Thoracic aorta (tissue), 2 donors: ENCODE measurements around the gene UBN1. TPM values are rescaled to one million over a fixed set of nuclear protein-coding genes. Genes with fewer than 3 reads are reported as not detected.

ENCODE experiments used
- ATAC-seq: fragments of 150-250 bp; one replicate; pipeline ENCODE4 v1.8.0; 2017; ENCODE audit warnings: low read depth; ENCODE audit not compliant: insufficient number of reproducible peaks, low FRiP score
- DNase-seq: peaks from one replicate; pipeline ENCODE4 v3.0.0-alpha.2; 2020; ENCODE audit warnings: low spot score
- H3K27ac ChIP-seq, 2 donors: fragments of 200-600 bp; sonication (generic); 1 replicate in 1 of 2; 2 replicates in 1 of 2; pipeline ENCODE4 v1.5.1; 2016; ENCODE audit warnings: mild to moderate bottlenecking in 2 of 2, moderate library complexity in 2 of 2
- H3K27me3 ChIP-seq: fragments of 200-600 bp; sonication (generic); replicated peaks from 2 replicates; pipeline ENCODE4 v1.6.0; 2016; ENCODE audit warnings: mild to moderate bottlenecking; ENCODE audit not compliant: insufficient read depth
- H3K36me3 ChIP-seq: fragments of 200-600 bp; sonication (generic); one replicate; pipeline ENCODE4 v1.5.1; 2016
- H3K4me1 ChIP-seq, 2 donors: fragments of 200-600 bp; sonication (generic); 1 replicate in 1 of 2; 2 replicates in 1 of 2; pipeline versions ENCODE4 v1.5.1 to v1.6.0; 2016; ENCODE audit warnings: low read depth in 2 of 2, mild to moderate bottlenecking in 1 of 2; ENCODE audit not compliant: control insufficient read depth in 1 of 2
- H3K4me3 ChIP-seq: fragments of 200-600 bp; sonication (generic); 2 replicates; pipeline ENCODE4 v1.5.1; 2016; ENCODE audit warnings: mild to moderate bottlenecking
- H3K9me3 ChIP-seq: fragments of 200-600 bp; sonication (generic); 2 replicates; pipeline ENCODE4 v1.5.1; 2016
- CTCF ChIP-seq: fragments of 200-600 bp; sonication (generic); IDR thresholded peaks from one replicate; pipeline ENCODE4 v1.5.1; 2019; ENCODE audit warnings: antibody characterized with exemption
- total RNA-seq, 2 donors: library from RNA; depleted of rRNA; stranded (reverse); fragments of >200 nt; gene quantifications; one replicate each; pipeline versions ENCODE4 v1.1.0 to v1.2.3, GENCODE V29; 2016

The UBN1 gene
- total RNA-seq, 2 donors from 2014 or later = 27.1 to 37.0 TPM

- Histone ChIP-seq H3K9me3 (no peaks in the 10 kb centered on the region), H3K27ac (no peak overlapping the region), H3K4me3 (no peak overlapping the region), H3K27me3 (no peaks in the 10 kb centered on the region), H3K4me1 (no peaks in the 10 kb centered on the region), H3K36me3 (peaks cover 87% of the 10 kb centered on the region)
- no peak for TF ChIP-seq CTCF
- no peak for DNase-seq
- ATAC-seq = no peak
Observed at GRCh38 chr16:4879049-4879448, 31.8 kb downstream of the UBN1 start.

DNA sequence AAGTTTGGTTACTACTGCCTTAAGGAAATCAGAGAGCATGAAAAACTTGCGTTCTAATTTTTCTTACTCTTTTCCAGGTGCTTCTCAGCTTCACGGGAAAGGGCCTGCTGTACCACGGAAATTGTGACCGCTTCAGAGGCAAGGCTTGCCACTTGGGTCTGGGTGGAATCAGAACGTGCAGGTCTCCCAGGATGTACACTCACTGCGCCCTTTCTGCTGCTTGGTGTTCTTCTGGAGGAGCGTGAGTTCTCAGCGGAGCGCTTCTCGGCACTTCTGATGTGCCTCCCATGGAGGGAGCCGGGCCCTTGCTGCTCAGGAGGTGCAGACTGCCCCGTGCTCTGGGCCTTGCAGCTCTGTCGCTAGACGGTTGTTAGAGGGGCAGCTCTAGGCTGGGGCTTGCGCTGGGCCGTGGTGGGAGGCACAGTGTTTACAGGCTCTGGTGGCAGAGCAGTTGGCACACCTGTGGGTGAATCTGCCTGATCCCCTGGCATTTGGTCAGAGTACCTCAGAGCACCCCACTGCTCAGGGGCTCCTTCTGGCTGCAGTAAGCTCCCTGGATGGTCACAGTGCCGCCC is 32.8 kb downstream of the UBN1 start:
- Histone ChIP-seq H3K27me3 (no peaks in the 10 kb centered on the region), H3K4me3 (no peak overlapping the region), H3K9me3 (no peaks in the 10 kb centered on the region), H3K27ac (no peak overlapping the region), H3K4me1 (no peaks in the 10 kb centered on the region), H3K36me3 (peaks cover 87% of the 10 kb centered on the region)
- ATAC-seq (no peak), DNase-seq (no peak)
- TF ChIP-seq CTCF = no peak

GRCh38 chr16:4882000-4882632 is 34.8 kb downstream of the UBN1 start:
- DNase-seq = no peak
- ATAC-seq = no peak
- TF ChIP-seq CTCF = no peak
- no peak overlapping the region for H3K27ac ChIP-seq
- peaks cover 91% of the 10 kb centered on the region for H3K36me3 ChIP-seq
- no peaks in the 10 kb centered on the region for H3K4me1 ChIP-seq
- H3K4me3 ChIP-seq = no peak overlapping the region
- no peaks in the 10 kb centered on the region for H3K27me3 ChIP-seq
- no peaks in the 10 kb centered on the region for H3K9me3 ChIP-seq

DNA sequence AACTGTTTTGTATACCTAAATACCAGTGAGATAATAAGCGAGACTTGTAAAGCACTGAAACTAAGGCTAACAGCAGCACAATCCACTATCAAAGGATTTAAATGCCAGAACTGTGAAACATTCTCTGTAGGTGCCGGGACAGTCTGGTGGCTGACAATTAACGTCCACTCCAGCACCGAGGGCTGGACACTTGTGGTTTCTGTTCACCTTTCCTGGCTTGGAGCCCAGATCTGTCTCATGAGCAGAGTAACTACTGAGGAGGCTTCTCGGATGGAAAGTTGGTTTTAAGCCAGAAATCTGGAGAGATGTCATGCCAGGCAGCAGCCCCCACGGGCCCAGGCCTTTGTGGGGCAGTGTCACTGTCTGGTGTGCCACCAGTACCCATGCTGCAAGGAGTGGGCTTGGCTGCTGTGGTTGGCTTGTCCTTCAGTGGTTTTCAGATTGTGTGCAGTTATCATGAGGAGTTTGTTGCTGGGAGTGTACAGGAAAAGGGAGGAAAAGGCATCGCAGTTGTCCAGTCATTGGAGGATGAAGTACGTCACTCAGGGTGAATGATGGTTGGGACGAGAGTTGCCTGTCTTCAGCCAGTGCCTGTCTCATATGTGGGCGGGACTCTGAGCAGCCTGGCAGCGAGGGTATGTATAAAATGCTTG is 35.5 kb downstream of the UBN1 start:
- no peak overlapping the region for H3K4me3 ChIP-seq
- no peak overlapping the region for H3K27ac ChIP-seq
- no peak for TF ChIP-seq CTCF
- ATAC-seq (no peak), DNase-seq (no peak)
- H3K9me3 ChIP-seq = no peaks in the 10 kb centered on the region
- no peaks in the 10 kb centered on the region for H3K27me3 ChIP-seq
- H3K4me1 ChIP-seq = no peaks in the 10 kb centered on the region
- H3K36me3 ChIP-seq = peaks cover 93% of the 10 kb centered on the region

- Histone ChIP-seq H3K36me3 (peaks cover 90% of the 10 kb centered on the region), H3K4me3 (no peak overlapping the region), H3K4me1 (no peaks in the 10 kb centered on the region), H3K9me3 (no peaks in the 10 kb centered on the region), H3K27ac (no peak overlapping the region), H3K27me3 (no peaks in the 10 kb centered on the region)
- no peak for TF ChIP-seq CTCF
- DNase-seq = no peak
- ATAC-seq = no peak
Observed at GRCh38 chr16:4883501-4883900, 36.2 kb downstream of the UBN1 start.
